GM12865 (cell line): Measurements from ENCODE around the gene IFNAR2.

Experiments
- DNase-seq: peaks from one replicate; pipeline ENCODE4 v3.0.0; 2010; ENCODE audit warnings: low read depth
- H3K4me3 ChIP-seq: 2 replicates; pipeline ENCODE4 v1.5.1; 2011; ENCODE audit warnings: mild to moderate bottlenecking, low read depth, low read length, control low read depth
- TF ChIP-seq, protein P1 (sequence below): IDR thresholded peaks from 2 replicates; pipeline ENCODE4 v1.5.1; 2011; ENCODE audit warnings: low read length, control low read depth, low read depth, inconsistent platforms; ENCODE audit not compliant: insufficient read depth; ENCODE audit errors: missing control alignments

IFNAR2 gene

GRCh38 chr21:33270986-33271385, 41.2 kb downstream of the IFNAR2 start:
- H3K4me3 ChIP-seq, result no peak overlapping the region
- TF ChIP-seq, protein P1, sequence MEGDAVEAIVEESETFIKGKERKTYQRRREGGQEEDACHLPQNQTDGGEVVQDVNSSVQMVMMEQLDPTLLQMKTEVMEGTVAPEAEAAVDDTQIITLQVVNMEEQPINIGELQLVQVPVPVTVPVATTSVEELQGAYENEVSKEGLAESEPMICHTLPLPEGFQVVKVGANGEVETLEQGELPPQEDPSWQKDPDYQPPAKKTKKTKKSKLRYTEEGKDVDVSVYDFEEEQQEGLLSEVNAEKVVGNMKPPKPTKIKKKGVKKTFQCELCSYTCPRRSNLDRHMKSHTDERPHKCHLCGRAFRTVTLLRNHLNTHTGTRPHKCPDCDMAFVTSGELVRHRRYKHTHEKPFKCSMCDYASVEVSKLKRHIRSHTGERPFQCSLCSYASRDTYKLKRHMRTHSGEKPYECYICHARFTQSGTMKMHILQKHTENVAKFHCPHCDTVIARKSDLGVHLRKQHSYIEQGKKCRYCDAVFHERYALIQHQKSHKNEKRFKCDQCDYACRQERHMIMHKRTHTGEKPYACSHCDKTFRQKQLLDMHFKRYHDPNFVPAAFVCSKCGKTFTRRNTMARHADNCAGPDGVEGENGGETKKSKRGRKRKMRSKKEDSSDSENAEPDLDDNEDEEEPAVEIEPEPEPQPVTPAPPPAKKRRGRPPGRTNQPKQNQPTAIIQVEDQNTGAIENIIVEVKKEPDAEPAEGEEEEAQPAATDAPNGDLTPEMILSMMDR, result no peak
- no peak for DNase-seq

GRCh38 chr21:33273044-33273443, 43.3 kb downstream of the IFNAR2 start:
- no peak for DNase-seq
- H3K4me3 ChIP-seq, result no peak overlapping the region
- TF ChIP-seq, protein P1, result no peak

GRCh38 chr21:33278721-33279120, 49.0 kb downstream of the IFNAR2 start:
- DNase-seq, result no peak
- no peak overlapping the region for H3K4me3 ChIP-seq
- TF ChIP-seq, protein P1, result no peak

DNA sequence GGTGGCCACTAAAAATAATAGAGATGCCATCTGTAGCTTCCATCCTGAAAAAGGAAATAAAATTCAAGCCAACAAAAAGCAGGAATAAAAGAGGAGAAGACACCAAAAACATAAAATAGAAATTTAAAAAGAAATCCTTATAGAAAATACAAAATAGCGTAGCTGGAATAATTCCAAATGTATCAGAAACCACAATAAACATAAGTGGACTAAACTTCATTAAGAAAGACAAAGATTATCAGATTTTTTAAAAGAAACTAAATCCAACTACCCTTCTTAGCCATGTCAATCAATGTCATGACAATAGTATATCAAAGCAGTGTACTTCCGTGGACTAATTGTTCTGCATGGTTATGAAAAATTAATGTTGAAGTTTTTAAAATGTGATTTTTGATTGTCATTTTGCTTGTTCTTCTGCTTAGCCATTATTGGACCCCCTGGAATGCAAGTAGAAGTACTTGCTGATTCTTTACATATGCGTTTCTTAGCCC, 49.6 kb downstream of the IFNAR2 start:
- TF ChIP-seq, protein P1, result no peak
- no peak overlapping the region for H3K4me3 ChIP-seq
- no peak for DNase-seq
